ENCODE results near the gene KLHDC9.

Gene KLHDC9

DNA sequence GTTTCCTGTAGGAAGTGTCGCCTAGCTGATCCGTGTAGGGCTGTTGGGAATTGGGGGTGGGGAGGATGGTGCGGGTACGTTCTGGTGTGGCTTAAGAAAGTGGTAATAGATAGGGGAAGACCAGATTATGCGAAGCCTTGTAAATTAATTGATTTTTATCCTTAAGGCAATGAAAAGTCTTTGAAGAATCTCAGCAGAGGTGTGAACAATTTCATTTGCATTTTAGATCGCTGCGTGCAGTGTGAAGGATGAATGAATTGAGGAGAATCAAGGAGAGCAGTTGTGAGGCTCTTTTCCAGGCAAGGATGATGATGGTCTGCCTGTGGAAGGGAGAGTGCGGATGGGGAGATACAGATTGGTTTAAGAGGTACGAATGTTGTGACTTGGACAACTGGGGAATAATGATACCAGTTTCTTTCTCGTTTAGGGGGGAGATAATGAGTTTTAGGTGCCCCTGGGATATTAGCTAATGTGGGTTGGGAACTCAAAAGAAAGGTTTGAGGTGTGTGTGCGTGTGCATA, 35.1 kb downstream of the KLHDC9 start:
- DNase-seq, result no peak

DNA sequence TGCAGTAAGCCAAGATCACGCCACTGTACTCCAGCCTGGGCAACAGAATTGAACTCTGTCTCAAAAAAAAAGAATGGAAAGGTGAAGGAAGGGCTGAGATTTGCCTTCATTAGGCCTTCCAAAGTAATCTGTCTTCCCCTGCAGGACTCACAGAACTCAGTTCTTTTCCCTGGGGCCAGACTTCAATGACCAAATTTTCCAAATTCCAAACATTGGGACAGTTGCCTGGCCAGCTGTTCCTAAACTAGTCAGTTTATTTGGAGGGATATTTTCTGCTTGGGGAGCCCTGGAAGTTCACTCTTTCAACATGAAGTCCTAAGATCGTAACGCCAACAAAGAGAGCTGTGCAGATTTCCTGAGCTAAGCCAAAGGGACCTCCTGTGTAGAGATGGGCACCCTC, 39.7 kb downstream of the KLHDC9 start:
- DNase-seq, result no peak

DNA sequence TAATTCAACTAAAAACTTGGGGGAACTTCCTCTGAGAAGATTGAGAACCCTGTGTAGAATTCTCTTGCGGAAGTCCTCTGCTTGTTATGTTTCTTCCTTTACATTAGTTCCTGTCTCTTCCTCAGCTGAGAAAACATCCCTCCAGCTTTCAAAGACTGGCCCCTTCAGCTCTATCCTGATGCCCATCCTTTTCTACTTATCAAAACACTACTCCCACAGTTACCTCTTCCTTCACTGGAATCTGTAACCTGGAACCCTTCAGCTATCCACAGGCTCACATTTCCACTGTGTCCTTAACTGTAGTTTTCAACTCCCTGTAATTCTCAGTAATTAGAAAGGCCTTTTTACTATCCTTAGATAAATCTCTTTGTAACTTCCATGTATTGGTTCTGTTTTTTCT, 40.3 kb downstream of the KLHDC9 start:
- no peak for DNase-seq

DNA sequence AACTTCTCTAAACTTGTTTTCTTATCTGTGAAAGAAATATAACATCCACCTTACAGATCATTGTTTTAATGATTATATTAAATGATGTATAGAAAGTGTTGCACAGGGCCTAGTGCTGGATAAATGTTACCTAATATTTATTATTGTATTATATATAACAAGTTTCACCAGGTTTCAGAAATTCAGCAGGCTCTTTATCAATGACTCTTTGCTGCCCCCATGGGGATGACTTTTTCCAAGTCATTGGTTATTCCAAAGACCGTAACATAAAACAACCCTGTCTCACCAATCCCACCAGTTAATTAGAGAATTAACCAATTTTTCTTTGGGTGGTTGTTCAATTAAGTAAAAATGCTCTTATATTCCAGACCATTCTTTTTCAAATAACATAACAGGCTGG, 41.6 kb downstream of the KLHDC9 start:
- DNase-seq, result peak; percentile 59

DNA sequence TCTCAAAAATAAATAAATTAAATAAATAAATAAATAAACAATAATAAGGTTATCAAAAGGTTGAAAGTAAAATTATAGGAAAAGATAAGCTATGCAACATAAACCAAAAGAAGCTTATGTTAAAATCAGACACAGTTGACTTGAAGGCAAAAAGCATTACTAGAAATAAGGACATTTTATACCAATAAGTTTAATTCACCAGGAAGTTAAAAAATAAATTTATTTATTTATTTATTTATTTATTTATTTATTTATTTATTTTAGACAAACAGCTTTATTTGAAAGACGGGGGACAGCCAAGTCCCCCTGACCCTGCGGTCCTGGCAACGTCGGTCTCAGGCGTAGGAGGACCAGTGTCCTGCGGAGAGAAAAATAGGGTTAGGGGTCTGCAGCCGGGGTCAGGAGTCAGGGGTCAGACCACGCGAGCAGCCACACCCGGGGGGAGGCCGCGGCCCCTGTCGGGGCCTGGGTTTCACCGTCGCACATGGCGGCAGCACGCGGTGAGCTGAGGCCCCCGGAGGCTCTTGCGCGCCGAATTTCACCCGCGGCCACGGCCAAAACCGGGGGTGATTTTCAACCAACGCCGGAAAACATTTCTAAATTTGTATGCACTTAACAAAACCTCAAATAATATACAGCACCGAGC, 42.7 kb downstream of the KLHDC9 start:
- no peak for DNase-seq

DNA sequence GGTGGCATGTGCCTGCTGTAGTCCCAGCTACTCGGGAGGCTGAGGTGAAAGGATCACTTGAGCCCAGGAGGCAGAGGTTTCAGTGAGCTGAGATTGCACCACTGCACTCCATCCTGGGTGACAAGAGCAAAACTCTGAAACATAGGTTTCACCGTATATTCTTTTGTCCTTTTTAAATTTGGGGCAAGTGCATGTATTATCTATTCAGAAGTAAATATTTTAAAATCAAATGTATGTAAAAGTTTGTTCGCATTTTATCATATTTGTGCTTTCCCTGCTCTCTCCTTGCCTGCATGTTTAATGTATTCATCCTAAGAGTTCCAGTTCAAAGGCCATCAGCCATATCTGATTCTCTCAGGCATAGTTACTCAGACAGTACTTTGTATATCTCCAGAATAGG, 47.7 kb downstream of the KLHDC9 start:
- no peak for DNase-seq
